Iris pigment epithelial cell (primary cell): Measurements from ENCODE around the gene LDB2.
A peak's percentile ranks its signal among the peaks of the same experiment; 100 is the strongest.

Experiments used
- DNase-seq: peaks from one replicate; pipeline ENCODE4 v3.0.0-alpha.2; 2011; ENCODE audit warnings: low read depth

LDB2 gene

GRCh38 chr4:16884673-16885460 is 13.6 kb downstream of the LDB2 start:
- no peak for DNase-seq

- DNase-seq: no peak
These were observed 14.6 kb downstream of the LDB2 start for GRCh38 chr4:16883806-16884205.

DNA sequence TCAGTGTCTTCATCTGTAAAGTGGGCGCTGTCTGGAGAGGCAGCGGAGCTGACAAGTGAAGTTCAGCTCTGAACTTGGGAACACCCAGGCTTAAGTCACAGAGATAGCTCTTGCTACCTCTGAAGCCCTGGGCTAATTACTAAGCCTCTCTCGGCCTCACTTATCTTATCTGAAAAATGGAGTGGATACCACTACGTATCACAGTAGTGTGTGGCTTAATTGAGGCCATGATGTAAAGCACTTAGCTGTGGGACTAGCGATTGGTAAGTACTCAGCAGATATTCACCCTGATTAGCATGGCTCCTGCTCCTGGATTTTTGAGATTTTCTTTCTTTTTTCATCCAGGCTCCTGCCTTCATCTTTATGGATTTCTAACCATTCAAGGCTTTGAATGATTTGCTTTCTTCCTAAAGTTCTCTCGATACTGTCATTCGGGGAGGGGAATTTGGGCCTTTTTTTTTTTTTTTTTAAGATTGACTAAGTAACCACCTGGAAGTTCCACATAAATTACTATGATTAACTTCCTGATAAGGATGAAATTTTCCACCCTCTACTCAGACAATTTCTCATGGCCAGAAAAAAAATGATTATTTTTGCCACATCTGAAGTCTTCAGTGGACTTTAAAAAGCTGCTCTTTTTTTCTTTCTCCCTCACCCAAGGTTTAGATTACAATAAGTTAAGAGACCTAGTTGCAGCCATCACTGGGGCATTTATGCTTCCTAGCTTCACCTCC is 17.1 kb downstream of the LDB2 start:
- DNase-seq: no peak

DNA sequence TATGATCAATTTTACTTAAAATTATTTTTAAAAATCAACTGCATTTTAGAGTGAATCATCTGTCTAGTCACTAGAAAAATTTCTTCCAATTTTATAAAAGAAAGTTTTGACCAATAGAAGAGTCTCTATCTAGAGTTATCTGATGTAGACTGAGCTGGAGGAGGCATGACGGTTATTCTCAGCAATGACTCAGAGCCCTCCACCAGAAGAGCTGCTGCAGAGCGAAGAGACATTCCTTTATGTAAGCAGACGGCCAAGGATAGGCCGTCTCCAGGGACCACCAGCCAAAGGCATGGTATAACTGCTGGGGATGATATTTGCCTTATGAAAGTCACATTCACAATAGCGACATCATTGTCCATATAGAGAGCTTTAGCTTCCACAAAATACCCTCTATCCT is 23.0 kb downstream of the LDB2 start:
- peak; percentile 96 for DNase-seq

DNA sequence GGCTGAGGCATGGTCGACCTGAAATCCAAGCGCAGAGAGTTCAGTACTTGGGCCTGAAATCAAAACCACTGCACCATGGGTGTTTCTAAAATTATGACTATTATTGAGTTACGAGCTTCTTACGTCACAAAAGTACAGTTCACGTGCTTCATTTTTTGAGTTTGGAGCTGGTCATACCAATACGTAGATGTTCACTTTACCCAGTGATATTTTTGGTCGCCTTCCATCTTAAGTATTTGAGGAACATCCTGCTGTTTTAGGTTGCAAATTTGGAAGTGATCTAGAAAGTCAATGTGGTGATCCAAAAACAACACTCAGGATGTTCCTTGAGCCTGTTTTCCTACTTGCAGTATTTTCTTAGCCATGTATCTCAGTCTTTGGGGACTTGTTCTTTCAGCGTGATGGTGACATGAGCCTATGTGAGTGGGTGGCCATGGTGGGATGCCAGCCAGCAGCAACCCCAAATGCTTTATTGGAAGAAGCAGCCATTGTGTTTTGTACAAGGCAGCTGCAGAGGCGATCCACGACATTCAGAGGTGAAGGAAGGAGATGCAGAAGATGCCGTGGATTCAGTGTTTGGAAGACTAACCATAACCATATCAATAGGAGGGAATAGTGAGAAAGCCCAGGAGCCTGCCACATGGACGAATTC is 28.7 kb downstream of the LDB2 start:
- DNase-seq: no peak

GRCh38 chr4:16868674-16869073 is 29.8 kb downstream of the LDB2 start:
- DNase-seq: no peak

DNA sequence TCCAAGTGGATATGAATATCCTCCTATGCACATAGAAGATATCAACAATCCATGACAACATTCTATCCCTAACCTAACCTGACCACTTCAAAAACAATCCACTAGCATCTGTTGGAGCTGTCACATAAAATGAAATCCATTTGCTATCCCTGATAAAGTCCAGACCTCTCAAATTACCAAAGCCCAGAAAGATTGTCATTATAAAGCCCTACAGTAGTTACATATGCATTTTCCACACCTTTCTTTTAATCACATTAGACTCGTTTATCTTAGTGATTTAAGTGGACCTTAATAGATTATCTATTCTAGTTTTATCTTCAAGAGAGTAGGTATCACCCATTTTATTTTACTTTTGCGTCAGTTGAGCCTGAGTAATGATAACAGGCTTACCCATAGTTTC is 30.6 kb downstream of the LDB2 start:
- no peak for DNase-seq

GRCh38 chr4:16866974-16867373 is 31.5 kb downstream of the LDB2 start:
- DNase-seq: no peak

GRCh38 chr4:16865897-16866283 is 32.6 kb downstream of the LDB2 start:
- no peak for DNase-seq

DNA sequence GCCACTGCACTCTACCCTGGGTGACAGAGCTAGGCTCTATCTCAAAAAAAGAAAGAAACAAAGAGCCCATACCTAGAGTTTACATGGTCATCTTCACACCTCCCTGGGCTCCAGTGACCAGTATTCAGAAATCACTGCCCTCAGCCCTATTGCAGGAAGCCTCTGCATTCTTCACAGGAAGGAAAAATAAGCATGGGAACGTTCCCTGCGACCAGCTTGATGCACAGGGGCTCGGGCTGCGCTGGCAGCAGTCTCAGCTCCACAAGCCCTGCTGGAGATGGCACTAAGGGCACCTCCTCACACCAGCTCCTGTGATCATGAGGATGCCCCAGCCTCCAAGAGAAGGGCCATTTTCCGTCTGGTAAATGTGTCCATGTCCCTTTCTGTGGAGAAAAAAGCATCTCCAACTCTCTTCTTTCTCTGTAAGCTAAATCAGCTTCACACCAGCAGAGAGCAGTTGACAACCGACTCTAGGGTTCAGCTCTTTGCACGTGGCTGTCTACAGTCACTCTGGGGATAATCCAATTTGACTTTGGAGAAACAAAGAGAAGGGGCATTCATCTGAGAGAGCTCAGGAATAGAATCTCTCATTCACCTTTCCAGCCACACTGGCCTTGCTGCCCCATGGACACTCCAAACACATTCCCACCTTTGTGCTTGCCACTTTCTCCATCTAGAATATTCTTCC is 33.1 kb downstream of the LDB2 start:
- no peak for DNase-seq

DNA sequence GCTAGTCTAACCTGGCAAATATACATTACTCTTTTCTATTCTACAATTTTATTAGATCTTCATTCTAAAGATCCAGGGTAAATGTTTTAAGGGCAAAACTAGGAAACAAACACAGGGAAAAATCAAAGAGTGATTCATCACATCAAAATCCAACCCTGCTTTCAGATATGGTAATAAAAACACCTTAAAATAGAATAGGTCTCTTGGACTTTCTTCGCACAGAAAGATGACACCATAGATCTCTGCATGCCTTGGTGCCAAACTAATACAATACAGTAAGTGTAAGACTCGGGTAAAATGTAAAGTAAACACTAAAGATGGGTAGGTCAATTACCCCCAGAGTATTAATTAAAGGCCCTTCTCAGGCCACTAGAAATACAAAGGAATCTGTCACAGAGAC is 34.2 kb downstream of the LDB2 start:
- no peak for DNase-seq

GRCh38 chr4:16862697-16863096 is 35.7 kb downstream of the LDB2 start:
- no peak for DNase-seq

DNA sequence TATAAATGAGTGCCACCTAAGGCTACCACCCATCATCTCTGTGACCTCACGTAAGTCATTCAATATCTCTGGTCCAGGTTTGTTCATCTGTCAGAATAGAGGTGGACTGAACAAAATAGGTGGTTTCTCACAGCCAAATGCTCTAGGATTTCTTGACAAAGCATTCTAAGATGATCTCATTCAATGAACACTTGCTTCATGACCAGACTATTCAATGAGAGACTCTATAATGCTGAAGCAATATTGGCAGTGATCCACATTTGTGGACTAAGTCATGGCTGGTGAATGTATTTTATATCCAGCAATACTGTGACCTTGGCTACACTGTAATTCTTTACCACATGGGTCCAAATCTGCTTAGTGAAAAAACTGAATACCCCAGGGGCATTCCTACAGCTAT is 37.9 kb downstream of the LDB2 start:
- DNase-seq: peak; percentile 96

DNA sequence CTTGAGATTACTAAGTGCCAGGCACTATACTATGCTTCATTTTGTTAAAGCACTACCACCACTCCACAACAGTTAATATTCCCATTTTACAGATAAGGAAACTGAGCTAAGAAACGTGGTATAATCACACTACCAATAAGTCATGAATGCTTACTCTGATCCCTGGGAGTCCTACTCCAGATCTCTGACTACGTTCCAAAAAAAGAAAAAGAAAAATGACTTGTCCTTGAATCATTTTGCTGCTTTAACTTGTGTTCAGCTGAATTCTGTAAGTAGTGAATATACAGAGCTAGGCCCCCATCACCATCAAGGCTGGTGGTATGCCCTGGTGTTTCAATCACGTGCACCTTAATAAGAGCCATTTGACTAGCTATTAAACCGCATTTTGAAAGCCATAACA is 39.4 kb downstream of the LDB2 start:
- no peak for DNase-seq

GRCh38 chr4:16858275-16858752 is 40.1 kb downstream of the LDB2 start:
- DNase-seq: peak; percentile 82

GRCh38 chr4:16857425-16857824 is 41.0 kb downstream of the LDB2 start:
- DNase-seq: no peak

DNA sequence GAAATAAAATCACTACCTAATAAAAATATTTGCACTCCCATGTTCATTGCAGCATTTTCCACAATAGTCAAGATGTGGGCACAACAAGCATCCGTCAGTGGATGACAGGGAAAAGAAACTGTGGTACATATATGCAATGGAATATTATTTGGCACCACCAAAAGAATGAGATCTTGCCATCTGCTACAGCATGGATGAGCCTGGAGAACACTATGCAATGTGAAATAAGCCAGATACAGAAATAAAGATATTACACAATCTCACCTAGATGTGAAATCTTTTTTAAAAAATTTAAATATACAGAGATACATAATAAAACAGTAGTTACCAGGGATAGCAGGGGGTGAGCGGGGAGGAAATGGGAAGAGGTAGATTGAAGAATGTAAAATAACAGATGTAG is 44.8 kb downstream of the LDB2 start:
- DNase-seq: no peak

DNA sequence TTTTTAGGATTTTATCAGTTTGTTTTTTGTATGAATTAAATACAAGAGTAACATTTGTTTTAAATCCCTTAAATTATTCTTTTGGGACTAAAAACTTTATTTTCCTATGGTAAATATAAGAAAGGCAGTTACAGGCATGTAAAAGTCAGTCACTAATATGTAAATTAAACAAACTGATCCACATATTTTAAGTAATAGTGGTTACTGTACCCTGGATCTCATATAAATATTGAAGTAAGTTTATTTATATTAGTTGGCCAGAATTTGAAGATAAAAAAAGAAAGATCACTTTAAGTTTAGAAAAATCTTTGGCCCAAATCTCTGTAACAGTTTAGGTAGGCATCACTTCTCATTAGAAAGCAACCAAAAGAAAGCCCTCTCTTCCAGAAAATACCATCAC is 45.8 kb downstream of the LDB2 start:
- no peak for DNase-seq

DNA sequence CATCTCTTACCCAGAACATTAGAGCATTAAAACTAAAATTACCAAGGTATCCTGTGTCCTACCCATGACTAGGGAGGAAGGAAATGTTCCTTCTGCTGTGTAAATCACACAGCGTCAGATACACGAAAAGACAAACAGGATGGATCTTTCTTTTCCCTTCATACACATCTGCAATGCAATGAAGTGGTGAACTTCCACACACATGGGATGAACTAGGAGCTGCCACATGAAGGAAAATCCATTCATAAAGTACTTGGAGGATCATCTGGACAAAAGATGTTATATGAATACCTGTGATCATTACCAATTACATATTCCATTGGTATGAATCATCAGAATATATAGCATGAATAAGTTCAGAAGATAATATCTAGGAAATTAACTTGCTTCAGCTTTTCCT is 46.2 kb downstream of the LDB2 start:
- DNase-seq: no peak

- no peak for DNase-seq
These were observed 51.8 kb downstream of the LDB2 start for GRCh38 chr4:16846540-16847117.

DNA sequence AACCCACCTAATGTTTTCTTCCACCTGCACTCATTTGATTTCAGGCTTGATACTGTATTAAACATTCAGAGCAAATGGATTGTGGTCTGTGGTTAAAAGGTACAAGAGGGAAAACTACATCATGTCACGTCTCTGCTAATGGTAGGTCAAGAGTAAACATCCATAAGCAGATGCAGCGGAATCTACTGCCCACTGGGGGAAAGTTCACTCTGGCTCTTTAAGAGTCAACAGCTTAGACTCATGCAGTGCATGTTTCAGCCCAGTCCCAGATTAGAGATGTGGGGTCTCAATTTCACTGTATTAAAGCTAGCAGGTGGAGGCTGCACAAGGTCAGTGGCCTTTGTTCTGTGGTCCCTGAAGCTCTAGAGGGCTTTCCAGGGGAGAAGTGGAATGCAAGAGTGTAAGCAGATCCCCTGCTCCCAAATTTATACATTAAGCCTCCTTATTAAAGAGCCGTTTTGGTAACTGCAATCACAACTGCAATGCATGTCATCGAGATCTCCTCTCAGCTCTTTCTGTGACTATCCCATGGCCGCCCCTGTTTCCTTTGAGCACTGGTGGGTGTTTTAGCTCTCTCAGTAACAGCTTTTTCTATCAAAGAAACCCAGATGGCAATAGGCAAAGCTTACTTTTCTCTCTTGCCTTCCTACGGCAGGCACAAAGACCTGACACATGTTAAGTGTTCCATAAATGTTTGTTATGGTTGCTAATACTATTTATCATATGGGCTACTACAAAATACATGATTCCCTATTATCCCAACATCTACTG is 53.4 kb downstream of the LDB2 start:
- peak; percentile 38 for DNase-seq
